Forelimb muscle (tissue), 1 donor: Measurements from ENCODE around the gene ZBTB40. TPM values are rescaled to one million over a fixed set of nuclear protein-coding genes. Genes with fewer than 3 reads are reported as not detected.

Experiments
- polyA plus RNA-seq: library from polyadenylated mRNA; unstranded; fragments of 120-200 nt; gene quantifications from one replicate; pipeline ENCODE4 v1.2.1, GENCODE V29; 2013; ENCODE audit not compliant: insufficient read length

The ZBTB40 gene
- polyA plus RNA-seq, 1 donor = 12.2 TPM

Other genes starting within 250 kb of the ZBTB40 start
- 0.05 TPM for gene EPHA8, start 111.6 kb downstream of the ZBTB40 start, polyA plus RNA-seq
- 22.2 TPM for gene C1QA, start 184.8 kb downstream of the ZBTB40 start, polyA plus RNA-seq
- 23.9 TPM for gene C1QC, start 191.8 kb downstream of the ZBTB40 start, polyA plus RNA-seq
- gene C1QB, start 201.4 kb downstream of the ZBTB40 start, polyA plus RNA-seq = 13.1 TPM